WERI-Rb-1 (cell line): ENCODE measurements around the gene UBE3C.
"Not testable (repeated sequence)": the region's sequence is repeated elsewhere in the genome, so short reads cannot be mapped to it uniquely, and the experiment has no call there.

ENCODE experiments used
- DNase-seq: peaks from one replicate; pipeline ENCODE4 v3.0.0-alpha.2; 2020
- H3K27ac ChIP-seq: fragments of 250-450 bp; sonication (Bioruptor Pico); 2 replicates; pipeline ENCODE4 v1.5.1; 2020; ENCODE audit warnings: mild to moderate bottlenecking, moderate library complexity
- H3K27me3 ChIP-seq: fragments of 250-450 bp; sonication (Bioruptor Pico); 2 replicates; pipeline ENCODE4 v1.5.1; 2021; ENCODE audit warnings: mild to moderate bottlenecking, low read depth, moderate library complexity; ENCODE audit not compliant: insufficient read depth, severe bottlenecking
- H3K36me3 ChIP-seq: fragments of 250-450 bp; sonication (Bioruptor Pico); 2 replicates; pipeline ENCODE4 v1.5.1; 2020; ENCODE audit warnings: mild to moderate bottlenecking, moderate library complexity
- H3K4me3 ChIP-seq: 2 replicates; pipeline ENCODE4 v1.5.1; 2011; ENCODE audit warnings: low read depth, mild to moderate bottlenecking, control low read depth, low read length
- H3K9me3 ChIP-seq: fragments of 250-450 bp; sonication (Bioruptor Pico); 2 replicates; pipeline ENCODE4 v1.5.1; 2021; ENCODE audit warnings: mild to moderate bottlenecking, moderate library complexity; ENCODE audit not compliant: severe bottlenecking
- TF ChIP-seq, protein P1 (sequence below): IDR thresholded peaks from 2 replicates; pipeline ENCODE4 v1.5.1; 2011; ENCODE audit warnings: low read depth, mild to moderate bottlenecking, control low read depth, inconsistent platforms, low read length

UBE3C gene

DNA sequence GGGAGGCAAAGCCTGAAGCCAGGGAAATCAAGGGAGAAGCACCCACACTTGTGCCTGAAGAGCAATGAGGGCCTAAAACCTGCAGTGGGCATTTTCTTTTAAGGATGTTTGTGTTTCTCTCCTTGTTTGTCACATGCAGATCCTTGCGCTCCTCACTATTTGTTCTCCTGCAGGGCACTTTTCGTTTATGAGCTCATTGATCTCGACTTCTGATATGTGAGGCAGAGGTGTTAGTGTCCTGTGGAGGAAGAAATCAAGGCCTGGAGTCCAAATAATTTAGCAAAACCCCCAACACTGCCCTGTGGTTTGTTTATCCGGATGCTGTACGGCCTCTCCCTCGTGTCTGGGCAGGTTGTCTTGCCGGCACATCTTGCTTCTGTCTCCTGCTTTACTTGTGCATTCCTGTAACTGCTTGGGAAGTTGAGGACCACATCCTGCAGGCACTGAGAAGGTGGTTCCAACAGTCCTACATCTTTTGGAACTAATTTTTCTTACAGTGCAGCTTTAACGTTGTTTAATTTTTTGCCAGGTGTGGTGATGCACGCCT lies 13.7 kb downstream of the UBE3C start:
- Histone ChIP-seq H3K27ac (peak overlapping the region; percentile 76), H3K36me3 (peaks cover 27% of the 10 kb centered on the region), H3K27me3 (no peaks in the 10 kb centered on the region), H3K9me3 (no peaks in the 10 kb centered on the region), H3K4me3 (no peak overlapping the region; the same call in 1 of the 2 replicates)
- TF ChIP-seq, protein P1, sequence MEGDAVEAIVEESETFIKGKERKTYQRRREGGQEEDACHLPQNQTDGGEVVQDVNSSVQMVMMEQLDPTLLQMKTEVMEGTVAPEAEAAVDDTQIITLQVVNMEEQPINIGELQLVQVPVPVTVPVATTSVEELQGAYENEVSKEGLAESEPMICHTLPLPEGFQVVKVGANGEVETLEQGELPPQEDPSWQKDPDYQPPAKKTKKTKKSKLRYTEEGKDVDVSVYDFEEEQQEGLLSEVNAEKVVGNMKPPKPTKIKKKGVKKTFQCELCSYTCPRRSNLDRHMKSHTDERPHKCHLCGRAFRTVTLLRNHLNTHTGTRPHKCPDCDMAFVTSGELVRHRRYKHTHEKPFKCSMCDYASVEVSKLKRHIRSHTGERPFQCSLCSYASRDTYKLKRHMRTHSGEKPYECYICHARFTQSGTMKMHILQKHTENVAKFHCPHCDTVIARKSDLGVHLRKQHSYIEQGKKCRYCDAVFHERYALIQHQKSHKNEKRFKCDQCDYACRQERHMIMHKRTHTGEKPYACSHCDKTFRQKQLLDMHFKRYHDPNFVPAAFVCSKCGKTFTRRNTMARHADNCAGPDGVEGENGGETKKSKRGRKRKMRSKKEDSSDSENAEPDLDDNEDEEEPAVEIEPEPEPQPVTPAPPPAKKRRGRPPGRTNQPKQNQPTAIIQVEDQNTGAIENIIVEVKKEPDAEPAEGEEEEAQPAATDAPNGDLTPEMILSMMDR: no peak
- no peak for DNase-seq

DNA sequence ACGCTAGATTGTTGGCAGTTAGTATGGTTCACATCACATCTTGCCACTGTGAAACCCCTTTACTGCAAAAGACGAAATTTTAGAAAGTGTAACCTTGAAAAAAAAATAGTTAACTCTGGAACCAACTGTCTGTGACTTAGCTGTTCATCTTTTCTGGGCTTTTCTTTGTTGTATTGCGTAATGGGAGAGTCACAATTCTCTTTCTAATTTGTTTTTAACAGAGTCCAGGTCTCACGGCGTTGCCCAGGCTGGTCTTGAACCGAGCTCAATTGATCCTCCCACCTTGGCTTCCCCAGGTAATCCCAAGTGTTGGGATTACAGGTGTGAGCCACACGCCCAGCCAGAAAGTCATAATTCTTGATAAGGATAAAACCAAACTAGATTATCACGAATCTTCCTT lies 14.5 kb downstream of the UBE3C start:
- no peak overlapping the region for H3K4me3 ChIP-seq
- peak overlapping the region; percentile 76 for H3K27ac ChIP-seq
- H3K9me3 ChIP-seq: no peaks in the 10 kb centered on the region
- TF ChIP-seq, protein P1: no peak
- no peaks in the 10 kb centered on the region for H3K27me3 ChIP-seq
- H3K36me3 ChIP-seq: peaks cover 22% of the 10 kb centered on the region
- no peak for DNase-seq

DNA sequence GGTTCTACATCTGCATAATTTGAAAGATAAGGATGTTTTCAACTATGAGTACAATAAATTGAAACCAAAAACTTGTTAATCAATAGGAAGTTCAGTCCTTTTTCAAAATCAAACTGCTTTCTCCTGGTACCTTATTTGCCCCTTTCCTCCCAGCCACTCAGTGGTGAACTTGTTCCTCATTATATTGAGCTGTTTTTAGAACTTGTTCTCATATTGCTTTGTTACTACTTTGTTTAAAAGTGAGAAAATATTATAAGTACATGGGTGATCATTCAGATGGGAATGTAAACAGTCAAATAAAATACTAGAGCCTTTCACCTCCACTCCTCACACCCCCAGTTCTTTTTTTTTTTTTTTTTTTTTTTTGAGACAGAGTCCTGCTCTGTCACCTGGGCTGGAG lies 17.2 kb downstream of the UBE3C start:
- no peaks in the 10 kb centered on the region for H3K9me3 ChIP-seq
- H3K27me3 ChIP-seq: no peaks in the 10 kb centered on the region
- TF ChIP-seq, protein P1: no peak
- peaks cover 15% of the 10 kb centered on the region for H3K36me3 ChIP-seq
- H3K27ac ChIP-seq: no peak overlapping the region
- H3K4me3 ChIP-seq: no peak overlapping the region
- no peak for DNase-seq

DNA sequence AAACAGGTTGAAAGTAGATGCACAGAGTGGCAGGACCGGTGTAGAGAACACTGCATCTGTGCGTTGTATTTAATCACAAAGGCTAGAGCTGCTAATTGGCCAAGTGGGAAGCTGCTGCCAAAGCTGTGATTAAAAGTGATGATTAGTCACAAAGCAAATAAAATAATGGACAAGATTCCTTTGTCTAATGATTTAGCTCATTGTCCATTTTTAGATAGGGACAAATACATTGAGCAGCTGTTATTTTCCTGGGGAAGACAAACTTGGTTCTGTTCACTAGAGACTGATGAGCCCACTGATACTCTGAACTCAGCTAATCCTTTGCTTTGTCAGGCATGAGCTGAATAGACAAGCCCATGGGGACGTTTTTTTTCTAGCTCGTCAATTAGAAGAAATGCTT lies 19.7 kb downstream of the UBE3C start:
- Histone ChIP-seq H3K9me3 (no peaks in the 10 kb centered on the region), H3K27ac (peak overlapping the region; percentile 66), H3K4me3 (no peak overlapping the region), H3K27me3 (no peaks in the 10 kb centered on the region), H3K36me3 (peaks cover 20% of the 10 kb centered on the region)
- no peak for DNase-seq
- TF ChIP-seq, protein P1: no peak

DNA sequence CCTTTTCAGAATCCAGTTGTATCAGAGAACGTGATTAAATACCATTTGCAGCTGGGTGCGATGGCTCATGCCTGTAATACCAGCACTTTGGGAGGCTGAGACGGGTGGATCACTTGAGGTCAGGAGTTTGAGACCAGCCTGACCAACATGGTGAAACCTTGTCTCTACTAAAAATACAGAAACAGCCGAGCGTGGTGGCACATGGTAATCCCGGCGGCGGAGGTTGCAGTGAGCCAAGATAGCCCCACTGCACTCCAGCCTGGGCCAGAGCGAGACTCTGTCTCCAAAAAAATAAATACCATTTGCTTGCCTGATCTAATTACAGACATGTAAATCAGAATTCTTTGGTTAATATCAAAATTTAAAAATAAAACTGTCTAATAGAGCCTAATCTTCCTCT lies 20.8 kb downstream of the UBE3C start:
- DNase-seq, H3K4me3 ChIP-seq, H3K27ac ChIP-seq, H3K27me3 ChIP-seq, H3K9me3 ChIP-seq: not testable (repeated sequence)
- H3K36me3 ChIP-seq: peaks cover 25% of the 10 kb centered on the region

DNA sequence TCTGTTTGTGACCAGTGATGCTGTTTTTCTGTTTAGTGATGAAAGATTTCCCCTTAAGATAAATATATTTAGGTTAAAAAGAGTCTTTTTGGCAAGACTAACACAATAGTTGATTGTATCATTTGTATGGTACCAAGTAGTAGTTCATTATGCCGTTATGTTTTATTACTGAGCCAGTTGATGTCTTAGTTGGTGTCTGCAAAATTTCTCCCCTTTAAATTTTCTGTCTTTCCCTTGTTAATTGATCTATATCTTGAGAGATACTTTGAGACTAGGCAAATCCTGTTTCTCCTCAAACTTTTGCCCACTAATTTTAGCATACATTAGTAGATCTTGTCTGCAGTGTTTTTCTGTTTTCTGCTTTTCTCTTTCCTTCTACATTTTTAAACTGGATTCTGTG lies 21.7 kb downstream of the UBE3C start:
- Histone ChIP-seq H3K9me3 (no peaks in the 10 kb centered on the region), H3K4me3 (no peak overlapping the region), H3K36me3 (peaks cover 33% of the 10 kb centered on the region), H3K27me3 (no peaks in the 10 kb centered on the region), H3K27ac (no peak overlapping the region)
- TF ChIP-seq, protein P1: no peak
- no peak for DNase-seq
